Heart left ventricle (tissue), 16 donors: ENCODE measurements around the gene ADORA3. TPM values are rescaled to one million over a fixed set of nuclear protein-coding genes. Genes with fewer than 3 reads are reported as not detected.

ENCODE experiments used
- ATAC-seq, 4 donors: fragments of 200-7000 bp; cut with Tn5 transposase; one replicate each; pipeline ENCODE4 v1.9.1; 2020 to 2022; ENCODE audit warnings: moderate library complexity in 4 of 4, mild to moderate bottlenecking in 3 of 4, moderate number of reproducible peaks in 1 of 4
- DNase-seq, 5 donors: peaks; one replicate each; pipeline ENCODE4 v3.0.0-alpha.2; 2020
- H3K27ac ChIP-seq, 12 donors: fragments of 200-600 bp; sonication (generic) in 4 of 12; one replicate each; pipeline versions ENCODE4 v1.5.0 to v1.8.0; 2016 to 2022; ENCODE audit warnings: mild to moderate bottlenecking in 2 of 12
- H3K27me3 ChIP-seq, 9 donors: fragments of 200-600 bp; sonication (generic) in 2 of 9; one replicate each; pipeline versions ENCODE4 v1.5.1 to v1.8.0; 2016 to 2022; ENCODE audit warnings: mild to moderate bottlenecking in 3 of 9
- H3K36me3 ChIP-seq, 9 donors: fragments of 200-600 bp; sonication (generic) in 2 of 9; one replicate each; pipeline versions ENCODE4 v1.5.0 to v1.8.0; 2018 to 2022; ENCODE audit warnings: mild to moderate bottlenecking in 2 of 9
- H3K4me1 ChIP-seq, 12 donors: fragments of 200-600 bp; sonication (generic) in 4 of 12; one replicate each; pipeline versions ENCODE4 v1.5.0 to v1.8.0; 2016 to 2022; ENCODE audit warnings: mild to moderate bottlenecking in 3 of 12
- H3K4me3 ChIP-seq, 12 donors: fragments of 200-600 bp; sonication (generic) in 4 of 12; one replicate each; pipeline versions ENCODE4 v1.5.0 to v1.8.0; 2017 to 2022; ENCODE audit warnings: mild to moderate bottlenecking in 9 of 12, moderate library complexity in 4 of 12
- H3K9me3 ChIP-seq, 12 donors: fragments of 200-600 bp; sonication (generic) in 4 of 12; one replicate each; pipeline versions ENCODE4 v1.5.0 to v1.8.0; 2016 to 2022; ENCODE audit warnings: mild to moderate bottlenecking in 1 of 12
- POLR2A ChIP-seq, 2 donors: fragments of 450-650 bp; IDR thresholded peaks; one replicate each; pipeline ENCODE4 v1.6.1; 2017; ENCODE audit warnings: antibody characterized with exemption in 2 of 2, mild to moderate bottlenecking in 2 of 2, moderate library complexity in 2 of 2
- WGBS, 4 donors: extraction: QIAGEN DNeasy Blood & Tissue Kit in 2 of 4; methylation state at CpG; one replicate each; pipeline versions ENCODE4 v1.1.5 to v1.1.7; 2013 to 2018; 5-methylcytosine and 5-hydroxymethylcytosine counted together
- intact Hi-C, 10 donors: fragments of 100-400 bp; cut with DNase I; formaldehyde crosslinking; loops; one replicate each; pipeline versions ENCODE4 v1.11.1 to v1.14.2; 2022
- polyA plus RNA-seq, 2 donors: library from polyadenylated mRNA; stranded (reverse); fragments of 200-250 nt; gene quantifications; one replicate each; pipeline ENCODE4 v1.2.3, GENCODE V29; 2013
- total RNA-seq, 9 donors: library from RNA; depleted of rRNA in 2 of 9; stranded (reverse); fragments of >200 nt in 2 of 9; fragmentation: NEBNext Ultra II Directional in 3 of 9; extraction: Animal tissue kit (Norgen Biotek cat#: 25700) in 3 of 9; gene quantifications; one replicate each; pipeline versions ENCODE4 v1.1.0 to v1.2.4, GENCODE V29; 2016 to 2023
- TF ChIP-seq, protein P1 (sequence below), 12 donors: fragments of 200-600 bp; sonication (generic) in 4 of 12; IDR thresholded peaks; one replicate each; pipeline versions ENCODE4 v1.5.0 to v1.8.0; 2018 to 2022; ENCODE audit warnings: antibody characterized with exemption in 12 of 12, mild to moderate bottlenecking in 5 of 12
- donor health status: ischemic (EF 13 %, LVEDD 7.1; RV severe dilation, severe dysfunction).
- donor health status: healthy with polysubstance abuse.
- donor health status: DM: no; HTN: yes; CAD: no.
- donor health status: DM: no; HTN: no; CAD: no.
- donor health status: ischemic (EF 25% LVEDD 6.9; RV normal size, moderate dysfunction).
- donor health status: ischemic (EF 25% LVEDD 5.7; RV mildly dilated, moderate dysfunction).
- donor health status: healthy.
- donor health status: DM: yes; HTN: yes; CAD: no.
- donor health status: ischemic (EF 35%, LVEDD 5.7; RV mildly dilated, moderate dysfunction).
- donor health status: nonischemic (EF 11% LVEDD 7.7; RV severe dilation, severe dysfunction).
- donor health status: DM: yes; HTN: yes; CAD: no.
- donor health status: PGD.
- donor health status: ischemic (EF 29% LVEDD 5.4; RV normal size, mild dysfunction).
- donor health status: nonischemic (EF 23%, LVEDD 6.1; RV moderate dilation, normal function).

ADORA3 gene
- total and polyA plus RNA-seq, 11 donors: 0.12 to 6.2 (median 1.5) TPM

DNA sequence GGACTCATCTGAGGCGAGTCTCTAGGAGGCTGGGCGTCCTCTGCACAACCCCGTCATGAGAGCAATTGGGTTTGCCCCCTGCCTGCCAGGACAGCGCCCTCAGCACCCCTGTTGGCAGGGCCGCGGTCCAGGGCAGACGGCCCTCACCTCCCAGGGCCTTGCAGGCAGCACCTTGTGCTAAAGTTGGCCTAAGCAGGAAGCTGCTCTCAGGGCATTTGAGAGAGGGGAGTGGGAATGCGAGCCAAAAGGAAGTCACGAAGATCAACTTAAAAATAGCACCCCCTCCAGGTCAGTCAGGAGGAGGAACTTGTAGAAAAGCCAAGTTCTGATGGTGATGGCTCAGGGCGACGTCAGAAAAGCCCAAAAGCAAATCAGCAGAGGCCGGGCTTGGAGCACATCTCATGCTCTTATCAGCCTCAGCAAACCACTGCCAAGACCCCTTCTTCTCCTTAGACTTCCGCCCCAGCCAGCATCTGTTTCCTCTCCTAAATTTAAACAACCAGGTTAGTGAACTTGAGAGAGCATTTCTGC is 12.6 kb upstream of the ADORA3 start:
- intact Hi-C loops: loop anchor here in 4 of 10 donors (1.0 to 10.0 kb wide), 4 partner anchors 76 to 109 kb away; no protein-coding TSS in a partner anchor
- peak in 4 of 5 donors; percentile 78 to 89 (median 80) for DNase-seq
- ATAC-seq: peak; percentile 62 to 84 (median 80)
- no peaks in the 10 kb centered on the region for H3K27me3 ChIP-seq
- peak overlapping the region; percentile 66 to 96 (median 90) for H3K27ac ChIP-seq
- no peaks in the 10 kb centered on the region for H3K9me3 ChIP-seq
- 1 to 4% (median 3%) methylated on average over 9 to 13 of the region's 13 CpGs for WGBS, 4 donors
- TF ChIP-seq, protein P1, sequence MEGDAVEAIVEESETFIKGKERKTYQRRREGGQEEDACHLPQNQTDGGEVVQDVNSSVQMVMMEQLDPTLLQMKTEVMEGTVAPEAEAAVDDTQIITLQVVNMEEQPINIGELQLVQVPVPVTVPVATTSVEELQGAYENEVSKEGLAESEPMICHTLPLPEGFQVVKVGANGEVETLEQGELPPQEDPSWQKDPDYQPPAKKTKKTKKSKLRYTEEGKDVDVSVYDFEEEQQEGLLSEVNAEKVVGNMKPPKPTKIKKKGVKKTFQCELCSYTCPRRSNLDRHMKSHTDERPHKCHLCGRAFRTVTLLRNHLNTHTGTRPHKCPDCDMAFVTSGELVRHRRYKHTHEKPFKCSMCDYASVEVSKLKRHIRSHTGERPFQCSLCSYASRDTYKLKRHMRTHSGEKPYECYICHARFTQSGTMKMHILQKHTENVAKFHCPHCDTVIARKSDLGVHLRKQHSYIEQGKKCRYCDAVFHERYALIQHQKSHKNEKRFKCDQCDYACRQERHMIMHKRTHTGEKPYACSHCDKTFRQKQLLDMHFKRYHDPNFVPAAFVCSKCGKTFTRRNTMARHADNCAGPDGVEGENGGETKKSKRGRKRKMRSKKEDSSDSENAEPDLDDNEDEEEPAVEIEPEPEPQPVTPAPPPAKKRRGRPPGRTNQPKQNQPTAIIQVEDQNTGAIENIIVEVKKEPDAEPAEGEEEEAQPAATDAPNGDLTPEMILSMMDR (IDR thresholded peaks at IDR 0.05): peak; percentile 13 to 60 (median 38)
- TF ChIP-seq POLR2A (IDR thresholded peaks at IDR 0.05): no peak
- peaks cover 2 to 74% (median 35%) of the 10 kb centered on the region in 12 donors for H3K4me1 ChIP-seq
- no peaks in the 10 kb centered on the region for H3K36me3 ChIP-seq
- peak overlapping the region in 11 of 12 donors; percentile 28 to 58 (median 49) for H3K4me3 ChIP-seq

GRCh38 chr1:111515291-111516004 is 12.0 kb upstream of the ADORA3 start:
- TF ChIP-seq POLR2A (IDR thresholded peaks at IDR 0.05): no peak
- TF ChIP-seq, protein P1 (IDR thresholded peaks at IDR 0.05): no peak
- ATAC-seq (peak; percentile 65 to 87 (median 78)), DNase-seq (peak; percentile 84 to 93 (median 85))
- intact Hi-C loops: loop anchor here in 4 of 10 donors (1.0 to 10.0 kb wide), 5 partner anchors 77 to 109 kb away; no protein-coding TSS in a partner anchor
- peak overlapping the region in 11 of 12 donors; percentile 28 to 58 (median 49) for H3K4me3 ChIP-seq
- no peaks in the 10 kb centered on the region for H3K36me3 ChIP-seq
- H3K27ac ChIP-seq: peak overlapping the region; percentile 66 to 96 (median 90)
- no peaks in the 10 kb centered on the region for H3K9me3 ChIP-seq
- WGBS, 4 donors: 6 to 12% (median 8%) methylated on average over 15 to 40 of the region's 40 CpGs
- H3K4me1 ChIP-seq: peaks cover 5 to 80% (median 41%) of the 10 kb centered on the region in 12 donors
- no peaks in the 10 kb centered on the region for H3K27me3 ChIP-seq

DNA sequence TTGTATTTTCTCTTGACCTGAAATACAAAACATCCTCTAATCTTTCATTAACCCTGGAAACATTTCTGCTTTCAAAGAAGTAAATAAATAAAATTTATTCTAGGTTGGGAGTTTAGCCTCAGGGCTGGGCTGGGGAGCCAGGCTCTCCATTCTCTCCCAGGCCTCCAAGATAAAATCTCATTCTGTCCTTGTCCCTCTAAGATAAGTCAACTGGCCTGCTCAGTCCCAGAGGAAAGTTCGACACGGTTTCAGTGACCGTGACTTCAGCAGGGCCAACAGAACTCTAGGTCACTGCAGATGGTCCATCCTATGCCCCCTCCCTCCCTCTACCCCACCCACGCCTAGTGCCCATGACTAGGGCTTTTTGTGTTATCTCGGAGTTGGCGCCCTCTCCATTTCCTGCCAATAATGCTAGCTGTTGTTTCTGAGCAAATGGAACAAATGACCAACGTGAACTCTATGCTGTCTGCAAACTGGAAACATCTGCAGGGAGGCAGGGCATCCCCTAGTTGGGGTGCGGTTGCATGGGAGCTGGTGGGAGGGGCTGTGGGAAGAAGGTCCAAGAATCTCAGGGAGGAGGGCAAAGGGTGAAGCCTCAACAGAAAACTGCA is 10.1 kb upstream of the ADORA3 start:
- no peak for TF ChIP-seq POLR2A (IDR thresholded peaks at IDR 0.05)
- TF ChIP-seq, protein P1 (IDR thresholded peaks at IDR 0.05): no peak
- ATAC-seq (no peak), DNase-seq (peak in 3 of 5 donors; percentile 32 to 60 (median 33))
- Histone ChIP-seq H3K36me3 (no peaks in the 10 kb centered on the region), H3K4me3 (no peak overlapping the region), H3K27me3 (no peaks in the 10 kb centered on the region), H3K27ac (peak overlapping the region in 7 of 12 donors; percentile 23 to 96 (median 48)), H3K4me1 (peaks cover 12 to 99% (median 60%) of the 10 kb centered on the region in 12 donors), H3K9me3 (no peaks in the 10 kb centered on the region)
- intact Hi-C loops: loop anchor here in 3 of 10 donors (10.0 kb wide), 2 partner anchors 81 to 111 kb away; no protein-coding TSS in a partner anchor
- 52 to 62% (median 56%) methylated on average over 8 of the region's 8 CpGs for WGBS, 4 donors
